Epidermal melanocyte (primary cell): Measurements from ENCODE around the gene PLPP4.

Experiments
- DNase-seq: peaks from one replicate; pipeline ENCODE4 v3.0.0; 2011; ENCODE audit warnings: low spot score; ENCODE audit not compliant: insufficient read length

The PLPP4 gene

DNA sequence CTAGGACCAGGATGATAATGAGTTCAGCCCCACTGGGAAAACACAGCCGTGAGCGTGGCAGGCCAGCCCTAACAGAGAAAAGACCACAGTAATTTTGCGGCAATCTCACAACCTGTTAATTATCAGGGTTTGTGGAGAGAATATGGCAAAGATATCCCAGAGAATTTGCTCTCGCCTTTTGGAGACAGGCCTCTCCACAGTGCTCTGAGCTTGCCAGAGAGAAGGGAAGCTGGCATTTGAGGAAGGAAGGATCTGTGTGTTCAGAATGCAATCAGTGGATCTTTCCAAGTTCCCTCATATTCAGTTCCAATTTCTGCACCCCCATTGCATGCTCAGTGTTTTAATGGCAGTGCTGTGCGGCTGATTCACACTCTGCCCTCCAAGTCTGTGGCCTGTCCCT lies 60.2 kb downstream of the PLPP4 start:
- no peak for DNase-seq

DNA sequence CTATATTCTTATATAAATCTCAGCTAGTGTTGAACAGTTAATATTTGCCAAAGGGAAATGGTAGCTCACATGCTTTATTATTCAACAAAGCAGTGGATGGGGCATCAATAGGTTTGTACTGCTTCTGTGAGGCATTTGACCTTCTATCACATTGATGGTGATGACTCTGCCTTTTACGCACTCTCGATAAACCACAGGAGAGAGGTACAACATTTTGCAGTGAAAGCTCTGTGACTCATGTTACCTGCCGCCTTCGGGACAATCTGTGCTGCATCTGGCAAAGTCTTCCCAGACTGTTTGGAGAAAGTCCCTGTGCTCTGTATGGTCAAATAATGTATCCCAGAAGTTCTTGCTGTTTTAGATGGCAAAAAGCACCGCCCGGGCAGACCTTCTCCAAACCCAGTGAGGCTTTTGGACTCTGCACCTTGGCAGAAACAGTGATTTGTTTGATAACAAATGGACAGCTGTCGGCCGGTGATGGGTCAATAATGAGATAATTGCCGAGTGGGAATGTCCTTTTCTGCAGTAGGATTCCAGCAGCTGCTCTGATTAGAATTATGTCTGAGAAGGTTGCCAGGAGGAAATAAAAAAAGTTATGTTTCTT lies 61.0 kb downstream of the PLPP4 start:
- no peak for DNase-seq

DNA sequence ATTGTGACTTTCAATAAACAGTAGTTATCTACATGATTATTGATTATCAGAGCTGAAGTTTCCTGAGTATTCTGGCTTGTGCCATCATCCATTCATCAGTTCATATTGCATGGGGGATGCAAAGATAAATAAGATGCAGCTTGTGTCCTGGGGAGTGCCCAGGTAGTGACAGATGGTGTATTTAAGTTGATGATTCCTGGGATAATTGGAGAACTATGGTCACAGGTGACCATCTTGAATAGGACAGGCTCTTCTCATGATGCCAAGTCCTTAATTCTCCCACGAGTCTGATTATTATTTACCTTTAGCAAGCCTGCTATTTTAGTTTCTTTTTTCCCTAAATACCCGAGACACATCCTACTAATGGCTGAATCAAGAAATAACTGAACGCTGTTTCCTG lies 64.9 kb downstream of the PLPP4 start:
- no peak for DNase-seq

- DNase-seq: no peak
These were observed 70.7 kb downstream of the PLPP4 start for GRCh38 chr10:120527691-120528090.

- no peak for DNase-seq
These were observed 73.7 kb downstream of the PLPP4 start for GRCh38 chr10:120530699-120531098.

- no peak for DNase-seq
These were observed 81.1 kb downstream of the PLPP4 start for GRCh38 chr10:120538091-120538490.

DNA sequence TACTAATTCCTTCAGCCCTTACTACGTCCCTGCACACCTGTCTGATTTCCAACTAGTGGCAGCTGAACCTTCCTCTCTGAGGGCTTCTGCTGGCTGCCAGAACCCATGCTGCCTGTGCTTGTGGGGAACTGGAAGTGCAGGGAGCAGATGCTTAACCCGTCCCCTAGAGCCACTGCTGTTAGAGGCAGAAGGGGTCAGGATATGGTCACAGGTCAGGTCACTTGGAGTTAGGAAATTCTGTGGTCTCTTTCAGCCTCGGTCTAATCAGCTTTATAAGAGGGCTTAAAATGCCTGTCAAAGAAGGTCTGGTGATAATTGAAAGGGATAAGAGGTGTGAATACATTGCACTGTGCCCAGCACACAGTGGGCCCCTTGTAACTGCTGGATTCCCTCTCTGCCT lies 82.0 kb downstream of the PLPP4 start:
- no peak for DNase-seq

- DNase-seq: no peak
These were observed 83.5 kb downstream of the PLPP4 start for GRCh38 chr10:120540486-120540885.

DNA sequence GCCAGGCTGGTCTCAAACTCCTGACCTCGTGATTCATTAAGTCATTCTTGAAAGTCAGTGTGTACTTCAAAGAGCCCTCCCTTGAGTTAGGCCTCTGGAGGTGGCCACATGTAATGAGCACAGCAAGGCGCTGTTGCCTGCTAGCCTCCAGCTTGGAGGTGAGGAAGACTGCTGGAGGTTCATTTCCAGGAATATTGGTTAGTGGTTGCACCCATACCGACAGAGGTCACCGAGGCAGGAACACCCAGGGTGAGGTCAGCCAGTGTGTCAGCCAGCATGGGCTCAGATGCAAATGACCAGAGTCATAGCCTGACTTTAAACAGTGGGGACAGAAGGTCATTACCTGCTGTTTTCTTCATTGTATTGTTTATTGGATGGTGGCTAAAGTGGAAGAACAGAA lies 85.0 kb downstream of the PLPP4 start:
- DNase-seq: no peak

DNA sequence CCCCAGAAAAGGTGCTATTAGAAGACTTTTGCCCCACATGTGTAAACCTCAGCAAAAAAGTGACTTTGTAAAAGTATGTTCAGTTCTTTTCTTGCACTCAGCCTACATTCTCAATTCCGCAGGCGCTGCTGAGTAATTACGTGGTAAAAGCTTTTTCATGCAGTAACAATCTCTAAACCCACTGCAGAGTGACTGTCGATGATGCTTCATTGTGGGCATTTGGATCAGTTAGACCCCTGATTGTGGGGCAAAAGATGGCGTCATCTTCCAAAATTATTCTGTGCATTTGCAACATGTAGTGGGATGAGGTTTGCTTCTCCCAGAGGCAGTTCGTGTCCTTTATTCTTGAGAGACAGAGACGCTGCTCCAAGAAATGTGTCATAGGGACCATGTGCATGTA lies 85.6 kb downstream of the PLPP4 start:
- DNase-seq: no peak

- no peak for DNase-seq
These were observed 86.3 kb downstream of the PLPP4 start for GRCh38 chr10:120543291-120543690.

- DNase-seq: no peak
These were observed 91.2 kb downstream of the PLPP4 start for GRCh38 chr10:120548210-120548609.

GRCh38 chr10:120552262-120552661 lies 95.2 kb downstream of the PLPP4 start:
- DNase-seq: no peak

GRCh38 chr10:120553911-120554310 lies 96.9 kb downstream of the PLPP4 start:
- DNase-seq: no peak

DNA sequence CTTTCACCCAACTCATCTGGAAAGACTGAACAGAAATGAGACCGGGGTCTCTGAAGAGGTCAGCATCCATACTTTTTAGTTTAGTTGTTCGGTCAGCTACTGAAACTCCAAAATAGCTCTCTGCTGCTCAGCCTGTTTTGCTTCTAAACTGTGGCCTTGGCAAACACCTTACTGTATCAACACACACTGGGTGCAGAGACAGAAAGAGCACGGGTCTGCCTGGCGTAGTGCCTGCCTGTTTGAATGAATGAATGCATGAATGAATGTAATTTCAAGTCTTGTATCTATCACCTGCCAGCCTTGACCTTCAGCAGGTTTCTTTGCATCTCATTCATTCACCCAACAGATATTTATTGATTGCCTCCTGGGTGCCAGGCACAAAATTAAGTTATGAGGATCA lies 98.4 kb downstream of the PLPP4 start:
- DNase-seq: no peak

DNA sequence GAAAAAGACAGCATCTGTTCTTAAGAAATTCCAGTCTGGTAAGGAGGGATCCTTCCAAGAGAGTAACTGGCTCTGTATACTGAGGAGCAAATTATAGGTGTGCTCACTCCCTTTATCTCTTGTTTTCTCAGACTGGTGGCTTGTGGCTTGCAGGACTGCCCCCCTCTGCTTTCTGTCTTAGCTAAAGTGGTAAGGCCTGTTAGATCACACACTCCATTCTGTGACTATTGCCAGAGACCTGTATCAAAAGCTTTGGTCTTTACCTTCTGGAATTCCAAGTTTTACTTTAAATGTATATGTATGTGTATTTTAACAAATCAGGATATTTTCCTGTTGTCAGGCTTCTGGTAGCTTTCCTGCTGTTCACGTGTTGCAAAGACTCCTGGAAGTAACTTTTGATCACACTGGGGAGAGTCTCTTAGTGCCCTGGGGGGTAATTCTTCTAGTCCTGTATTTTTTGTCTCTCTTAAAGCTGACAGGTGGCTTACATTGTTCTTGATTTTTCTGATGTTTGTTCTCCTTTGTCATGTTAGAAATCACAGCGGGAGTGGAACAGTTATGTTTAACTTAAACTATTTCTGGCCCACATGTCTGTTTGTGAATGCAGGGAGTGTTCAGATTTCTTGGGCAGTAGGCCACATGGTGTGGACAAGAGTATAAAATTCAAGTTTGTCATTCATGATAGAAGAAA lies 99.0 kb downstream of the PLPP4 start:
- no peak for DNase-seq

- no peak for DNase-seq
These were observed 100.3 kb downstream of the PLPP4 start for GRCh38 chr10:120557311-120557710.

- DNase-seq: no peak
These were observed 102.8 kb downstream of the PLPP4 start for GRCh38 chr10:120559800-120560199.

DNA sequence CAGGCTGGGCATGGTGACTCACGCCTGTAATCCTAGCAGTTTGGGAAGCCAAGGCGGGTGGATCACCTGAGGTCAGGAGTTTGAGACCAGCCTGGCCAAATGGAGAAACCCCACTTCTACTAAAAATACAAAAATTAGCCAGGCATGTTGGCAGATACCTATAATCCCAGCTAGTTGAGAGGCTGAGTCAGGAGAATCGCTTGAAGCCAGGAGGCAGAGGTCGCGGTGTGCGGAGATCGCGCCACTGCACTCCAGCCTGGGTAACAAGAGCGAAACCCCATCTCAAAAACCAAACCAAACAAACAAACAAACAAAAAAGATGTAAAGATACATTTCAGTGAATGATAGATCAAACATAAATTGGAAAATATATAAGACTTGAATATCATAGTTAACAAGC lies 105.9 kb downstream of the PLPP4 start:
- DNase-seq: no peak

GRCh38 chr10:120570418-120570817 lies 113.4 kb downstream of the PLPP4 start:
- DNase-seq: no peak

DNA sequence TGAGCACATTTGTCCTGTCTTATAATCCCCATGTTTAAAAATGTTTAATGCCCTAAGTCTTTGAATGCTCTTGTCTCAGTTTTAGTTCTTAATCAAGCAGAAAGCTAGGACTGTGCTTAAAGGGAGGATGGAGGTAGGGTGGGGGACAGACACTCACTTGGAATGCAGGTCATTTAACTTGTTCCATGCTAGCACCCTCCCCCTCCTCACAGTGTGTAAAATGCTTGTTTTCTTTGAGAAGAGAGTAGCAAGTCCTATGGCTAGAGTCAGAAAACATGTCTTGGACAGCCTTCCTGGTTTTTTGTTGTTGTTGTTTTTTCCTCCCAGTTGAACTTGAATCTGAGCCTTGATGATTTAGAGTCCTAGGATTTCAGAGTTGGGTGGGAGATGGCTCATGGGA lies 114.2 kb downstream of the PLPP4 start:
- DNase-seq: no peak

- DNase-seq: no peak
These were observed 115.3 kb downstream of the PLPP4 start for GRCh38 chr10:120572307-120572706.

DNA sequence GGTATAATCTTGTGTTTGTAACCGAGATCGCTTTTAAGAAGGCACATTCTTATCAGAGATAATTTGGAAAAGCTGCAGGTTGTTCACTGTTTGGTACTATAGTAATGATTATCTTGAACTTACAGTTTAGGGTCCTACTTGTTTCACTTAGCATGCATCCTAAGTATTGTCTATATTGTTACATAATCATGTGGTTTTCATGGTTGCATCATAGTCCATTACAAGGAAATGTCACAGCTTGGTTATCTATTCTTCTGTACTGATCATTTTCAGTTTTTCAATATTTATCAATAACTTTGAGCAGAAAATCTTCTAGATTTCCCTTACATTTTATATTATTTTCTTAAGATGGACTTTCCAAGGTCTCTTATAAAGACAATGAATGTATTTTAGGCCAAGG lies 116.3 kb downstream of the PLPP4 start:
- no peak for DNase-seq
